Lower lobe of right lung (tissue), 2 donors: ENCODE measurements around the gene TPO. TPM values are rescaled to one million over a fixed set of nuclear protein-coding genes. Genes with fewer than 3 reads are reported as not detected.

Source experiments
- ATAC-seq, 2 donors: fragments of 200-7000 bp; cut with Tn5 transposase; one replicate each; pipeline ENCODE4 v1.9.1; 2020 to 2022; ENCODE audit warnings: mild to moderate bottlenecking in 2 of 2, moderate library complexity in 2 of 2
- DNase-seq: peaks from one replicate; pipeline ENCODE4 v3.0.0-alpha.2; 2020
- H3K27ac ChIP-seq: fragments of 200-600 bp; one replicate; pipeline ENCODE4 v1.8.0; 2022
- H3K27me3 ChIP-seq: fragments of 200-600 bp; one replicate; pipeline ENCODE4 v1.8.0; 2022; ENCODE audit warnings: low read depth
- H3K36me3 ChIP-seq: fragments of 200-600 bp; one replicate; pipeline ENCODE4 v1.8.0; 2022; ENCODE audit warnings: mild to moderate bottlenecking
- H3K4me1 ChIP-seq: fragments of 200-600 bp; one replicate; pipeline ENCODE4 v1.8.0; 2022
- H3K4me3 ChIP-seq: fragments of 200-600 bp; one replicate; pipeline ENCODE4 v1.8.0; 2022; ENCODE audit warnings: mild to moderate bottlenecking
- H3K9me3 ChIP-seq: fragments of 200-600 bp; one replicate; pipeline ENCODE4 v1.8.0; 2022
- intact Hi-C: fragments of 100-400 bp; cut with DNase I; formaldehyde crosslinking; loops from one replicate; pipeline ENCODE4 v1.11.0; 2022
- total RNA-seq: library from RNA; stranded (reverse); fragmentation: NEBNext Ultra II Directional; extraction: Animal tissue kit (Norgen Biotek cat#: 25700); gene quantifications from one replicate; pipeline ENCODE4 v1.2.1, GENCODE V29; 2021
- TF ChIP-seq, protein P1 (sequence below): fragments of 200-600 bp; IDR thresholded peaks from one replicate; pipeline ENCODE4 v1.8.0; 2022; ENCODE audit warnings: antibody characterized with exemption, mild to moderate bottlenecking
- donor health status: DM: no; HTN: yes; CAD: no; lungs with severe emphysema.

TPO gene
- total RNA-seq, 1 donor from 2014 or later, result 0.21 TPM

DNA sequence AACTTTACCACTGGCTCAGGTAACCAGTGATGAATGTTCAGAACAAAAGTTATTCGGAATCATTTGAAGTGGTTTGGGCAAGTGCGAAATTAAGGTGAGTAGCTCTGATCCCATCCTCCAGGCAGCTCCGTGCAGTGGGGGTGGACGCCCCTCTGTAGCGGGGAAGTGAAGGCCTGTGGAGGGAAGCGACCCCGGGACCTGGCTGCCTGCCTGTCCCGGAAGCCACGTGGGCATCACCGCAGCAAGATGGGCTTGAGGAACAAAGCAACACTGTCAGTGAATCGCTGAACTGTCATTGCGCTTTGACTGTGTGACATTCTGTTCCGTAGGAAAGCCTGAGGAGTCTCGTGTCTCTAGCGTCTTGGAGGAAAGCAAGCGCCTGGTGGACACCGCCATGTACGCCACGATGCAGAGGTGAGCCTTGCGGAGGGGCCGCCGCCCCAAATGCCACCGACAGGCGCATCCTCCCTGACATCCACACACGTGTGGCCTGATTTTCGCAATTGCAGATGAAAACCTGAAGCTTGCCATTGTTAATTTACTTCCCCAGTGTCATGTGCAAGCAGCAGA lies 9.5 kb downstream of the TPO start:
- TF ChIP-seq, protein P1, sequence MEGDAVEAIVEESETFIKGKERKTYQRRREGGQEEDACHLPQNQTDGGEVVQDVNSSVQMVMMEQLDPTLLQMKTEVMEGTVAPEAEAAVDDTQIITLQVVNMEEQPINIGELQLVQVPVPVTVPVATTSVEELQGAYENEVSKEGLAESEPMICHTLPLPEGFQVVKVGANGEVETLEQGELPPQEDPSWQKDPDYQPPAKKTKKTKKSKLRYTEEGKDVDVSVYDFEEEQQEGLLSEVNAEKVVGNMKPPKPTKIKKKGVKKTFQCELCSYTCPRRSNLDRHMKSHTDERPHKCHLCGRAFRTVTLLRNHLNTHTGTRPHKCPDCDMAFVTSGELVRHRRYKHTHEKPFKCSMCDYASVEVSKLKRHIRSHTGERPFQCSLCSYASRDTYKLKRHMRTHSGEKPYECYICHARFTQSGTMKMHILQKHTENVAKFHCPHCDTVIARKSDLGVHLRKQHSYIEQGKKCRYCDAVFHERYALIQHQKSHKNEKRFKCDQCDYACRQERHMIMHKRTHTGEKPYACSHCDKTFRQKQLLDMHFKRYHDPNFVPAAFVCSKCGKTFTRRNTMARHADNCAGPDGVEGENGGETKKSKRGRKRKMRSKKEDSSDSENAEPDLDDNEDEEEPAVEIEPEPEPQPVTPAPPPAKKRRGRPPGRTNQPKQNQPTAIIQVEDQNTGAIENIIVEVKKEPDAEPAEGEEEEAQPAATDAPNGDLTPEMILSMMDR, result no peak
- no peaks in the 10 kb centered on the region for H3K36me3 ChIP-seq
- intact Hi-C loops, result no loop called here
- H3K4me3 ChIP-seq, result no peak overlapping the region
- H3K4me1 ChIP-seq, result no peaks in the 10 kb centered on the region
- H3K9me3 ChIP-seq, result no peaks in the 10 kb centered on the region
- ATAC-seq, result no peak
- peaks cover 4% of the 10 kb centered on the region for H3K27me3 ChIP-seq
- DNase-seq, result no peak
- H3K27ac ChIP-seq, result no peak overlapping the region

DNA sequence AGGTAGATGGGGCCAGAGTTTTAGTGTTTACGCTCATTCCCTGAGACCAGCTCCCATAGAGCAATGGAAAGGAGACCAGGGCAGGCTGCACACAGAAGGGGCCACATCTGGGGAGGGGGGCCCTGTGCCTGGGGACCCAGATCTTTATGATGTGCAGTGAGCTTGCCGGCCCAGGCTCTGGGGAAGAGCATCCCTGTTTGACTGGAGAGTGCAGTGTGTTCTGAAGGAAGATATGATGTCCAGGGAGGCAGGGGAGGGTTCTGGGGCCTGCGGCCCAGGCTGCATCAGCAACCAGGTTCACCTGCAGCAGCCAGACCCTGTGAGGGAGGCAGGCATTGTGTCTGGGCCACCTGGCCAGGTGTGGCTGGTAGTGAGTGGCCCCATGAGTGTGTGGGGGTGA lies 13.8 kb downstream of the TPO start:
- Histone ChIP-seq H3K27ac (no peak overlapping the region), H3K9me3 (no peaks in the 10 kb centered on the region), H3K27me3 (peaks cover 4% of the 10 kb centered on the region), H3K4me1 (no peaks in the 10 kb centered on the region), H3K4me3 (no peak overlapping the region), H3K36me3 (no peaks in the 10 kb centered on the region)
- no peak for DNase-seq
- TF ChIP-seq, protein P1, result no peak
- intact Hi-C loops, result no loop called here
- no peak for ATAC-seq

DNA sequence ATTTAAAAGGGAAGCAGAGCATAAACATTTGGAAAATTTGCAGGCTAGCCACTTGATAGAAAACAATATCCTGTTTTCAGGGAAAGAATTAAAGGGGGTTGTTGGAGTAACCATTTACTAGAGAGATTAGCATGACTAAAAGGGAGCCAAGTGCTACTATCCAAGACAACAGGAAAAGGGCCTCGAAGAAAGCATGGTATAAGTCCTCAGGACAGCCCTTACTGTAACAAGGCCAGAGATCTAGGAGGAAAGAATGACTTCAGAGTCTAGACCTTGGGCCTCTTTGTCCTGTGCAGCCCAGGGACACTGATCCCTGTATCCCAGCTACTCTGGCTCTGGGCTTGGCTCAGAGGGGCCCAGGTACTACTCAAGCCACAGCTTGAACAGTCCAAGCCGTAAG lies 16.6 kb downstream of the TPO start:
- TF ChIP-seq, protein P1, result no peak
- DNase-seq, result no peak
- no peaks in the 10 kb centered on the region for H3K9me3 ChIP-seq
- intact Hi-C loops, result no loop called here
- no peak overlapping the region for H3K27ac ChIP-seq
- no peaks in the 10 kb centered on the region for H3K27me3 ChIP-seq
- H3K4me3 ChIP-seq, result no peak overlapping the region
- no peaks in the 10 kb centered on the region for H3K4me1 ChIP-seq
- no peaks in the 10 kb centered on the region for H3K36me3 ChIP-seq
- no peak for ATAC-seq

DNA sequence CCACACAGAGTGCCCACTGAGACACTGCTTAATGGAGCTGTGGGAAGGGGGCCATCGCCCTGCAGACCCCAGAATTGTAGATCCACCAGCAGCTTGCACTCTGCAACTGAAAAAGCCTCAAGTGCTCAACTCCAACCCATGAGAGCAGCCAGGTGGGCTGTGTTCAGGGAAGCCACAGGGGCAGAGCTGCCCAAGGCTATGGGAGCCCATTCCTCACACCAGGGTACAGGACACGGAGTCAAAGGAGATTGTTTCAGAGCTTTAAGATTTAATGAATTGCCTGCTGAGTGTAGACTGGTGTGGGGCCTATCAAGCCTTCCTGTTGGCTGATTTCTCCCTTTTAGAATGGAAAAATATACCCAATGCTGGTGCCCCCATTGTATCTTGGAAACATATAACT lies 17.2 kb downstream of the TPO start:
- no peak for ATAC-seq
- Histone ChIP-seq H3K27ac (no peak overlapping the region), H3K27me3 (no peaks in the 10 kb centered on the region), H3K36me3 (no peaks in the 10 kb centered on the region), H3K4me3 (no peak overlapping the region), H3K4me1 (no peaks in the 10 kb centered on the region), H3K9me3 (no peaks in the 10 kb centered on the region)
- intact Hi-C loops, result no loop called here
- no peak for DNase-seq
- TF ChIP-seq, protein P1, result no peak

DNA sequence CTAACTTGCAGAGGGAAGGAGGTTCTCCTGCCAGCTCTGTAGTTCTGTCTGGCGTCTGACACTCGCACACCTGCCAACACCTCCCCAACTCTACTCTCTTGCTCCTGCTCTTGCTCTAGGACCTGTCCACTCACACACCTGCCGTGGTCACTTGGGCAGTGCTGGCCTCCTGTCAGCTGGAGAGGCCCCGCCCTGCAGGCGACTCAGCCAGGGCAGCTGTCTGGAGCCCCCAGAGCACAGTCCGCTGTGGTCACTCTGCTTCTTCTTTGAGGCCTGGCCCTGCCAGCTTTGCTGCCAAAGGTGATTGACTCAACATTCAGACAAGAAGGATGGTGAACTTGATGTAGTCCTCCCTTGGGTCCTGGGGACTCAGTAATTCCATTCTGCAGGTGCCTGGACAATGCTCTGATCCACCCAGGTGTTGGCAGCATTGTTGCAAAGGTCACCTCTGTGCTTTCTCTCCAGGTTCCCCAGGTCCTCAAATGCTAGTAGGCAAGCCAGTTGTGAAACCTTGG lies 18.7 kb downstream of the TPO start:
- Histone ChIP-seq H3K4me1 (no peaks in the 10 kb centered on the region), H3K9me3 (no peaks in the 10 kb centered on the region), H3K4me3 (no peak overlapping the region), H3K27ac (no peak overlapping the region), H3K27me3 (no peaks in the 10 kb centered on the region), H3K36me3 (no peaks in the 10 kb centered on the region)
- TF ChIP-seq, protein P1, result no peak
- intact Hi-C loops, result no loop called here
- no peak for ATAC-seq
- DNase-seq, result no peak
